ENCODE results near the gene SAC3D1. TPM values are rescaled to one million over a fixed set of nuclear protein-coding genes. Genes with fewer than 3 reads are reported as not detected.

The SAC3D1 gene
- total and polyA plus RNA-seq, 2 of the 8 experiments (the other 6 are each of a cell fraction or from before 2014, with no cell fraction given) = 19.4 to 25.8 TPM

DNA sequence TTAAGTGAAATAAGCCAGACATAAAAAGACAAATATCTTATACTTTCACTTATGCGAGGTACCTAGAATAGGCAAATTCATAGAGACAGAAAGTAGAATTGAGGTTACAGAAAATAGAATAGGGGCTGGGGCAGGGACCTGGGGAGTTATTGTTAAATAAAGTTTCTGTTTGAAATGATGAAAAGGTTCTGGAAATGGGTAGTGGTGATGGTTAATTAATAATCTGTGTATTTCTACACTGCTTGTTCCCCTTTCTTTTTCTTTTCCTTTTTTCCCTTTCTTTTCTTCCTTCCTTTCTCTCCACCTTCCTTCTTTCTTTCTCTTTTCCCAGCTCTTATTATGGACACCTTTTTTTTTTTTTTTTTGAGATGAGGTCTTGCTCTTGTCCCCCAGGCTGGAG, 14.5 kb downstream of the SAC3D1 start:
- ChIA-PET POLR2A (ENCODE audit: partially characterized antibody) (no interaction called here), CTCF (ENCODE audit: partially characterized antibody) (interaction anchor here (0.7 to 1.7 kb wide), 4 partner anchors 10 to 411 kb away, joined by 3 to 5 read pairs (median 3); no protein-coding TSS in a partner anchor)
- Histone ChIP-seq H2AFZ (ENCODE audit: low read length) (no peak overlapping the region), H2BK5ac (ENCODE audit: low read depth, low read length) (no peak overlapping the region), H2BK15ac (ENCODE audit: low read length) (no peak overlapping the region), H3K4me3 (ENCODE audit: extremely low read depth in 1 of 4, insufficient read depth in 2 of 4, low read depth in 3 of 4, low read length in 4 of 4) (no peak overlapping the region), H2AK5ac (ENCODE audit: low read depth, low read length) (no peak overlapping the region), H3K27ac (ENCODE audit: low read depth, low read length) (no peak overlapping the region), H3K23me2 (ENCODE audit: low read depth, low read length) (no peaks in the 10 kb centered on the region), H3K79me1 (ENCODE audit: low read depth, low read length) (no peaks in the 10 kb centered on the region), H2BK12ac (ENCODE audit: low read depth, low read length) (no peak overlapping the region), H3K14ac (ENCODE audit: insufficient read length) (no peak overlapping the region), H3K4me2 (ENCODE audit: insufficient read depth in 1 of 2, low read depth in 2 of 2, low read length in 2 of 2) (no peak overlapping the region), H3K9me3 (ENCODE audit: insufficient read depth in 2 of 2, low read depth in 1 of 2, low read length in 1 of 2) (no peaks in the 10 kb centered on the region), H3K79me2 (ENCODE audit: control insufficient read depth in 1 of 2, insufficient read depth in 2 of 2, low read length in 2 of 2) (no peaks in the 10 kb centered on the region), H3K36me3 (ENCODE audit: control insufficient read depth in 2 of 4, insufficient read depth in 4 of 4, low read length in 3 of 4) (no peaks in the 10 kb centered on the region), H3K23ac (ENCODE audit: insufficient read length) (no peak overlapping the region), H4K91ac (replicated peaks; ENCODE audit: insufficient read length, low read length) (no peak overlapping the region), H3K4ac (replicated peaks; ENCODE audit: insufficient read length, low read depth, low read length) (no peak overlapping the region), H2BK120ac (replicated peaks; ENCODE audit: low read depth, low read length) (no peak overlapping the region), H3K4me1 (replicated peaks in 1 of 4; ENCODE audit: control insufficient read depth in 3 of 4, insufficient read depth in 4 of 4, low read length in 3 of 4) (no peaks in the 10 kb centered on the region), H3K9ac (replicated peaks in 1 of 4; ENCODE audit: extremely low read depth in 1 of 4, low read depth in 3 of 4, low read length in 3 of 4) (no peak overlapping the region), H2BK20ac (ENCODE audit: low read length) (no peak overlapping the region), H3K18ac (ENCODE audit: extremely low read depth, low read length) (no peak overlapping the region), H3K27me3 (replicated peaks in 1 of 4; ENCODE audit: control insufficient read depth in 3 of 4, extremely low read depth in 1 of 4, insufficient read depth in 3 of 4, low read length in 3 of 4) (no peaks in the 10 kb centered on the region; a peak in 2 of 7 replicates), H4K8ac (ENCODE audit: extremely low read depth, insufficient read depth, low read length) (no peak overlapping the region), H3K56ac (replicated peaks; ENCODE audit: insufficient read length, low read depth, low read length) (no peak overlapping the region), H4K20me1 (replicated peaks in 1 of 2; ENCODE audit: control insufficient read depth in 1 of 2, insufficient read depth in 2 of 2, low read length in 2 of 2) (no peaks in the 10 kb centered on the region), H4K5ac (ENCODE audit: insufficient read length, low read depth, low read length) (no peak overlapping the region)
- DNase-seq (ENCODE audit: low read depth in 1 of 2, low spot score in 2 of 2) (no peak), FAIRE-seq (no peak)
- 69% methylated on average over 1 of the region's 1 CpG; no CpG with 5 or more reads in 1 of the 2 experiments for WGBS, 2 experiments (ENCODE audit: extremely low coverage in 1 of 2, insufficient coverage in 1 of 2, insufficient read length in 1 of 2, insufficient replicate concordance in 2 of 2, low coverage in 1 of 2, low lambda C conversion rate in 2 of 2, missing lambda C conversion rate in 1 of 2)
- TF ChIP-seq ZNF274 (IDR thresholded peaks at IDR 0.05; ENCODE audit: borderline replicate concordance, extremely low read depth, low read length) (no peak), RBBP5 (IDR thresholded peaks at IDR 0.05; ENCODE audit: borderline replicate concordance, low read depth, low read length) (no peak), TAF1 (IDR thresholded peaks at IDR 0.05; ENCODE audit: low read depth, low read length) (no peak), CBX8 (IDR thresholded peaks at IDR 0.05; ENCODE audit: borderline replicate concordance, low read depth, low read length) (no peak), BACH1 (IDR thresholded peaks at IDR 0.05; ENCODE audit: low read length) (no peak), RFX5 (IDR thresholded peaks at IDR 0.05; ENCODE audit: borderline replicate concordance, low read depth, low read length) (no peak), SP4 (IDR thresholded peaks at IDR 0.05; ENCODE audit: low read length) (no peak), SIRT6 (IDR thresholded peaks at IDR 0.05; ENCODE audit: low read length) (no peak), TBP (IDR thresholded peaks at IDR 0.05; ENCODE audit: low read depth, low read length) (no peak), GTF2F1 (IDR thresholded peaks at IDR 0.05; ENCODE audit: borderline replicate concordance, low read depth, low read length) (no peak), YY1 (IDR thresholded peaks at IDR 0.05; ENCODE audit: low read depth, low read length) (no peak), POLR2A (IDR thresholded peaks at IDR 0.05; ENCODE audit: control extremely low read depth in 1 of 2, low read depth in 2 of 2, low read length in 2 of 2) (no peak)
- TF ChIP-seq, protein P1, sequence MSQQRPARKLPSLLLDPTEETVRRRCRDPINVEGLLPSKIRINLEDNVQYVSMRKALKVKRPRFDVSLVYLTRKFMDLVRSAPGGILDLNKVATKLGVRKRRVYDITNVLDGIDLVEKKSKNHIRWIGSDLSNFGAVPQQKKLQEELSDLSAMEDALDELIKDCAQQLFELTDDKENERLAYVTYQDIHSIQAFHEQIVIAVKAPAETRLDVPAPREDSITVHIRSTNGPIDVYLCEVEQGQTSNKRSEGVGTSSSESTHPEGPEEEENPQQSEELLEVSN (IDR thresholded peaks at IDR 0.05) = no peak
